Left ventricle myocardium inferior (tissue), 1 donor: Measurements from ENCODE around the gene MFRP. TPM values are rescaled to one million over a fixed set of nuclear protein-coding genes. Genes with fewer than 3 reads are reported as not detected.

Experiments used
- DNase-seq: peaks from one replicate; pipeline ENCODE4 v3.0.0-alpha.2; 2020
- H3K27ac ChIP-seq: fragments of 200-600 bp; replicated peaks from 2 replicates; pipeline ENCODE4 v1.8.0; 2021
- H3K27me3 ChIP-seq: fragments of 200-600 bp; 2 replicates; pipeline ENCODE4 v1.8.0; 2021; ENCODE audit warnings: low read depth
- H3K36me3 ChIP-seq: fragments of 200-600 bp; 2 replicates; pipeline ENCODE4 v1.8.0; 2021
- H3K4me1 ChIP-seq: fragments of 200-600 bp; 2 replicates; pipeline ENCODE4 v1.8.0; 2021
- H3K4me3 ChIP-seq: fragments of 200-600 bp; 2 replicates; pipeline ENCODE4 v1.8.0; 2021; ENCODE audit warnings: mild to moderate bottlenecking, moderate library complexity
- H3K9me3 ChIP-seq: fragments of 200-600 bp; replicated peaks from 2 replicates; pipeline ENCODE4 v1.8.0; 2021
- CTCF ChIP-seq: fragments of 200-600 bp; IDR thresholded peaks from 2 replicates; pipeline ENCODE4 v1.8.0; 2021; ENCODE audit warnings: antibody characterized with exemption, mild to moderate bottlenecking, borderline replicate concordance
- intact Hi-C: fragments of 100-400 bp; cut with micrococcal nuclease; formaldehyde crosslinking; loops from one replicate; pipeline ENCODE4 v1.11.0; 2022
- total RNA-seq: library from RNA; stranded (reverse); fragmentation: NEBNext Ultra II Directional; extraction: Animal tissue kit (Norgen Biotek cat#: 25700); gene quantifications from one replicate; pipeline ENCODE4 v1.2.1, GENCODE V29; 2021
- donor health status: DM: no; HTN: yes; CAD: no; lungs with severe emphysema.

Gene MFRP
- total RNA-seq, 1 donor from 2014 or later, result not detected

GRCh38 chr11:119347940-119348605, 1.6 kb upstream of the MFRP start:
- no peak for TF ChIP-seq CTCF
- no peak overlapping the region for H3K27ac ChIP-seq
- H3K27me3 ChIP-seq, result no peaks in the 10 kb centered on the region
- intact Hi-C loops, result no loop called here
- peaks cover 21% of the 10 kb centered on the region for H3K4me1 ChIP-seq
- H3K36me3 ChIP-seq, result no peaks in the 10 kb centered on the region
- H3K9me3 ChIP-seq, result no peaks in the 10 kb centered on the region
- no peak for DNase-seq
- no peak overlapping the region for H3K4me3 ChIP-seq

GRCh38 chr11:119347242-119347641, 737 bp upstream of the MFRP start:
- no peak overlapping the region for H3K27ac ChIP-seq
- no peaks in the 10 kb centered on the region for H3K36me3 ChIP-seq
- DNase-seq, result no peak
- TF ChIP-seq CTCF, result no peak
- H3K9me3 ChIP-seq, result no peaks in the 10 kb centered on the region
- H3K4me3 ChIP-seq, result no peak overlapping the region
- intact Hi-C loops, result no loop called here
- peaks cover 12% of the 10 kb centered on the region for H3K4me1 ChIP-seq
- no peaks in the 10 kb centered on the region for H3K27me3 ChIP-seq

- Histone ChIP-seq H3K27me3 (no peaks in the 10 kb centered on the region), H3K36me3 (no peaks in the 10 kb centered on the region), H3K9me3 (no peaks in the 10 kb centered on the region), H3K4me1 (peaks cover 21% of the 10 kb centered on the region), H3K4me3 (no peak overlapping the region), H3K27ac (no peak overlapping the region)
- DNase-seq, result no peak
- intact Hi-C loops, result no loop called here
- TF ChIP-seq CTCF, result no peak
Measured at GRCh38 chr11:119345685-119346084, 820 bp downstream of the MFRP start.

- no peaks in the 10 kb centered on the region for H3K9me3 ChIP-seq
- H3K27me3 ChIP-seq, result no peaks in the 10 kb centered on the region
- no peak overlapping the region for H3K27ac ChIP-seq
- H3K4me3 ChIP-seq, result no peak overlapping the region
- DNase-seq, result no peak
- H3K4me1 ChIP-seq, result peaks cover 33% of the 10 kb centered on the region
- H3K36me3 ChIP-seq, result no peaks in the 10 kb centered on the region
- TF ChIP-seq CTCF, result no peak
- intact Hi-C loops, result no loop called here
Measured at GRCh38 chr11:119344291-119345010, 2.1 kb downstream of the MFRP start.

GRCh38 chr11:119343726-119344125, 2.8 kb downstream of the MFRP start:
- H3K4me1 ChIP-seq, result peaks cover 41% of the 10 kb centered on the region
- no peak overlapping the region for H3K4me3 ChIP-seq
- DNase-seq, result no peak
- no peak for TF ChIP-seq CTCF
- no peaks in the 10 kb centered on the region for H3K27me3 ChIP-seq
- H3K36me3 ChIP-seq, result no peaks in the 10 kb centered on the region
- no peak overlapping the region for H3K27ac ChIP-seq
- H3K9me3 ChIP-seq, result no peaks in the 10 kb centered on the region
- intact Hi-C loops, result no loop called here
